ENCODE measurements around the gene LZTS3.
"Not testable (repeated sequence)": the region's sequence is repeated elsewhere in the genome, so short reads cannot be mapped to it uniquely, and the experiment has no call there.

The LZTS3 gene

DNA sequence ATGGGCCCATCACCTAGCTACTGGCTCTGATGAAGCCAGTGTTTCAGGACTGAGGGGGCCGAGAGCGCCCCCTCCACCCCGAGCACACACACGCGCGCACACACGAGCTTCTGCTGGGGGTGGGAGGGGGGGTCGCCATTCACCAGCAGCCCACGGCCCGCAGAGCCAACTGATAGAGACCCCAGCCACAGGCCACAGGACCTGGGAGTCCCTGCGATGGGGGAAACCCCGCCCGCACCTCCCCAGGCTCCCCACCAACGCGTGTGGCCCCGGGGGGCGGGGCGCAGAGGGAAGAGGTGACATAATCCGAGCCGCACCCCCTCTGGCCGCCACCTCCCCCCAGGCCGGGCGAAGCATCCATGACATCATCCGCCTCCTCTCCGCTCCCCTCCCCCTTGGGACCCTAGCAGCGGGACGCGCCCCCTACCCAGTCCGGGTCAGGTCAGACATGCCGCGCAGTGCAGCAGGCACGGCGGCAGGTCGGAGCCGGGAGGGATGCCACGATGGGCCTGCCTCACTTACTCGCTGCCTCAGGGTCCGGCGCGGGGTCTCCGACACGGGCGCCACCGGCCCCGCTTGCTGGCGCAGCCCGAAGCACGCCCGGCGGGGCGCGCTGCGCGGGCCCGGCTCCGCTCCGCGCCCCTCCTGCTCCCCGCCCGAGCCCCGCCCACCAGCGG lies at the start of gene LZTS3:
TSS of gene LZTS3 (minus strand) at position 617 of the 677 bp plus-strand sequence. CDS start 6,386 bp downstream, outside the sequence.
- TF ChIP-seq, protein P1, sequence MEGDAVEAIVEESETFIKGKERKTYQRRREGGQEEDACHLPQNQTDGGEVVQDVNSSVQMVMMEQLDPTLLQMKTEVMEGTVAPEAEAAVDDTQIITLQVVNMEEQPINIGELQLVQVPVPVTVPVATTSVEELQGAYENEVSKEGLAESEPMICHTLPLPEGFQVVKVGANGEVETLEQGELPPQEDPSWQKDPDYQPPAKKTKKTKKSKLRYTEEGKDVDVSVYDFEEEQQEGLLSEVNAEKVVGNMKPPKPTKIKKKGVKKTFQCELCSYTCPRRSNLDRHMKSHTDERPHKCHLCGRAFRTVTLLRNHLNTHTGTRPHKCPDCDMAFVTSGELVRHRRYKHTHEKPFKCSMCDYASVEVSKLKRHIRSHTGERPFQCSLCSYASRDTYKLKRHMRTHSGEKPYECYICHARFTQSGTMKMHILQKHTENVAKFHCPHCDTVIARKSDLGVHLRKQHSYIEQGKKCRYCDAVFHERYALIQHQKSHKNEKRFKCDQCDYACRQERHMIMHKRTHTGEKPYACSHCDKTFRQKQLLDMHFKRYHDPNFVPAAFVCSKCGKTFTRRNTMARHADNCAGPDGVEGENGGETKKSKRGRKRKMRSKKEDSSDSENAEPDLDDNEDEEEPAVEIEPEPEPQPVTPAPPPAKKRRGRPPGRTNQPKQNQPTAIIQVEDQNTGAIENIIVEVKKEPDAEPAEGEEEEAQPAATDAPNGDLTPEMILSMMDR (IDR thresholded peaks at IDR 0.05; ENCODE audit: insufficient read depth, low read length, poor library complexity, severe bottlenecking), result no peak
- no peak for TF ChIP-seq EZH2phosphoT487 (conservative IDR thresholded peaks at IDR 0.05; ENCODE audit: low read length)
- Histone ChIP-seq H2AFZ (ENCODE audit: low read depth, low read length, severe bottlenecking) (peak within 1 kb of the TSS; percentile 100), H3F3A (ENCODE audit: insufficient read depth) (peaks cover 13% of the 10 kb centered on the region; the same call in 1 of the 2 replicates), H3K9me2 (replicated peaks; ENCODE audit: insufficient read depth, low read length) (no peaks in the 10 kb centered on the region), H3K9me3 (ENCODE audit: insufficient read depth, low read length) (no peaks in the 10 kb centered on the region), H3K4me3 (ENCODE audit: insufficient read depth, low read length, poor library complexity, severe bottlenecking) (peak within 1 kb of the TSS; percentile 89), H4K20me1 (ENCODE audit: low read depth, low read length) (no peaks in the 10 kb centered on the region), H3K79me2 (ENCODE audit: insufficient read depth, low read length) (no peaks in the 10 kb centered on the region), H3K27ac (ENCODE audit: low read depth, low read length) (no peak within 1 kb of the TSS), H3K9ac (ENCODE audit: low read length) (peak within 1 kb of the TSS; percentile 65), H3K27me3 (ENCODE audit: low read length) (no peaks in the 10 kb centered on the region), H3K36me3 (ENCODE audit: low read length) (no peaks in the 10 kb centered on the region), H3K4me2 (ENCODE audit: low read depth, low read length, poor library complexity, severe bottlenecking) (peak within 1 kb of the TSS; percentile 98)

DNA sequence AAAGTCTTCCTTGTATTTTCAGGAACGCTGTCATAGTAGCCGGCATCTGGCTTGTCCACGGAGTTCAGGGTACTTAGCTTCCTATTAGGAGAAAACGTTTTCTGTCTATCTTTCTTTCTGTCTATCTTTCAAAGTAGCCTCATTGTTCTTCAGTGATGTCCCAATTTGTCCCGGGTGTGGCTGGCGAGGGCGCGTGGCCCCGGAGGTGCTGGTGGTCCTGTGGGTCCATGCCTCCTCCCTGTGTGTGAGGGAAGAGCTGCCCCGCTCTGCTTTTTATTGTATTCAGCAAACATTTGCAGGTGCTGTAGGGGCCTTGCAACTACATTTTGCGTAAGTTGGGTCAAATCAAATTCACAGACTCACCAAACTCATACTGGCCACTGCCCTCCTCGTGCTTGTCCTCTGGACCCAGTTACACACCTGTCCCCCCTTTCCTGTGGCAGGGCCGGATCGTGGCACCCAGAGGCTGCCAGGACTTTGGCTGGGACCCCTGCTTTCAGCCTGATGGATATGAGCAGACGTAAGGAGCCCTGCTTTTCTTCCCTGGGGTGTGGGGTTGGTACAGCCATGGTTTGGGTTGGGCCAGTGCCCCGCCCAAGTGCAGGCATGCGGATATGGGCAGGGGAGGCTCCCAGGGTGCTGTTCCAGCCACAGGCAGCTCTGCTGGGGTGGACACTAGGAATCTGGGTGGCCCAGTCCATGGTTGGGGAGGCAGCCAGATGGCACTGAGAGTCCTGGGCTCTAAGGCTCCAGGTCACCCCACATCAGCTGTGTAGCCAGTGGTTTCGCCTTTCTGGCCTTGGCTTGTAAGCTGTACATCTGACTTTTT lies 48.3 kb upstream of the LZTS3 start:
- Histone ChIP-seq H3K4me2 (ENCODE audit: low read depth, low read length, poor library complexity, severe bottlenecking) (no peak overlapping the region), H2AFZ (ENCODE audit: low read depth, low read length, severe bottlenecking) (no peak overlapping the region), H4K20me1 (ENCODE audit: low read depth, low read length) (no peaks in the 10 kb centered on the region), H3K27ac (ENCODE audit: low read depth, low read length) (no peak overlapping the region), H3K79me2 (ENCODE audit: insufficient read depth, low read length) (no peaks in the 10 kb centered on the region), H3K4me3 (ENCODE audit: insufficient read depth, low read length, poor library complexity, severe bottlenecking) (no peak overlapping the region), H3K36me3 (ENCODE audit: low read length) (no peaks in the 10 kb centered on the region), H3K9me3 (ENCODE audit: insufficient read depth, low read length) (no peaks in the 10 kb centered on the region), H3F3A (ENCODE audit: insufficient read depth) (peaks cover 4% of the 10 kb centered on the region; the same call in 1 of the 2 replicates), H3K27me3 (ENCODE audit: low read length) (no peaks in the 10 kb centered on the region), H3K9me2 (replicated peaks; ENCODE audit: insufficient read depth, low read length) (no peaks in the 10 kb centered on the region), H3K9ac (ENCODE audit: low read length) (no peak overlapping the region)
- TF ChIP-seq EZH2phosphoT487 (conservative IDR thresholded peaks at IDR 0.05; ENCODE audit: low read length), result no peak
- TF ChIP-seq, protein P1 (IDR thresholded peaks at IDR 0.05; ENCODE audit: insufficient read depth, low read length, poor library complexity, severe bottlenecking), result no peak

DNA sequence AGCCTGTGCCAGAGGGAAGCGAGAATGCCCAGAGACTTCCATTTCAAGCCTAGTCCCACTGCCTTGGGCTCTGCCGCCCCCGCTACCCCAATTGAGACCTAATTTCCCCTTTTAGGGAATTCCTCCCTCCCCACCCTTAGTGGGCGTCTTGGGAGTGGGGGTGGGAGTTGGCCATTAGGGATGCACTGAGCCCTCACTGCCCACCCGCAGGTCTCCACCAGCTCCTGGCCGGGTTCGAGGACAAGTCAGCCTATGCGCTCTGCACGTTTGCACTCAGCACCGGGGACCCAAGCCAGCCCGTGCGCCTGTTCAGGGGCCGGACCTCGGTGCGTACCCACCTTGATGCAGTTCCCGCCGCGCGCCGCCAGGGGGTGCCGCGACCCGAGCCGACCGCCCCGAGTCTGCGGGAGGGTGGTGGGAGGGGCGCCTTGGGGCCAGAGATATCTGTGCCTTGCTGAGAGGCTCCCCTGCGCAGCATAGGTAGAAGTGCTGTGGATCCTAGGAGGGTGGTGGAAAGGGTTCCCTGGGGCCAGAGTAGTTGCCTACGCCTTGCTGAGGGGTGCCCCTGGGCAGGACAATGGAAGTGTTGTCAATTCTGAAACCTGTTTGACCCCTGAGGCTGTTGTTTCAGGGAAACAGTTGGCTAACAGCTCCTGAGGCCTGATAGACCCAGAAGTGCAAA lies 45.1 kb upstream of the LZTS3 start:
- no peak overlapping the region for H3K4me2 ChIP-seq (ENCODE audit: low read depth, low read length, poor library complexity, severe bottlenecking)
- H3K27ac ChIP-seq (ENCODE audit: low read depth, low read length), result no peak overlapping the region

DNA sequence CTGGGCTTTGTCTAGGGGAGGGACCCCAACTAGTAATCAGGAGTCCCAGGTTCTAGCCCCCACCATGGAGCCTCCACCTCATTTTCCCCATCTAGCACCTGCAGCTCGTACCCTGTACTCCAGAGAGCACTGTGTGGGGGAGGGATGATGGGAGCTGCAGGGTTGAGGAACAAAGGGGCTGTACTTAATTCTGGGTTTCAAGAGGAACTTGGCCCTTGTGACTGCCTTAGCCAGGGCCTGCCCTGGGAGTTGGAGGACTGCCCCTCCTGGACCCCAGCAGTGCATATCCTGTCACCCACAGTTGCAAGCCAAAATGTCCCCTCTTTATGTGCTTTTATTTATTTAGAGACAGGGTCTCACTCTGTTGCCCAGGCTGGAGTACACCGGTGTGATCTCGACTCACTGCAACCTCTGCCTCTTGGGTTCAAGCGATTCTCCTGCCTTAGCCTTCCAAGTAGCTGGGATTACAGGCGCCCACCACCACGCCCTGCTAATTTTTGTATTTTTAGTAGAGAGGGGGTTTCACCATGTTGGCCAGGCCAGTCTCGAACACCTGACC lies 42.1 kb upstream of the LZTS3 start:
- not testable (repeated sequence) for H3K9ac ChIP-seq (ENCODE audit: low read length); H3K9me2 ChIP-seq (replicated peaks; ENCODE audit: insufficient read depth, low read length); H3K27me3 ChIP-seq (ENCODE audit: low read length); H3K4me2 ChIP-seq (ENCODE audit: low read depth, low read length, poor library complexity, severe bottlenecking); H3F3A ChIP-seq (ENCODE audit: insufficient read depth); H3K27ac ChIP-seq (ENCODE audit: low read depth, low read length); H3K9me3 ChIP-seq (ENCODE audit: insufficient read depth, low read length); H2AFZ ChIP-seq (ENCODE audit: low read depth, low read length, severe bottlenecking); H4K20me1 ChIP-seq (ENCODE audit: low read depth, low read length); H3K4me3 ChIP-seq (ENCODE audit: insufficient read depth, low read length, poor library complexity, severe bottlenecking); H3K36me3 ChIP-seq (ENCODE audit: low read length)
- peaks cover 26% of the 10 kb centered on the region for H3K79me2 ChIP-seq (ENCODE audit: insufficient read depth, low read length)

More for the DNA sequence above, 45.1 kb upstream of the LZTS3 start:
- Histone ChIP-seq H2AFZ (ENCODE audit: low read depth, low read length, severe bottlenecking) (no peak overlapping the region), H3K79me2 (ENCODE audit: insufficient read depth, low read length) (no peaks in the 10 kb centered on the region), H3K36me3 (ENCODE audit: low read length) (no peaks in the 10 kb centered on the region), H4K20me1 (ENCODE audit: low read depth, low read length) (no peaks in the 10 kb centered on the region), H3K27me3 (ENCODE audit: low read length) (no peaks in the 10 kb centered on the region), H3K9me2 (replicated peaks; ENCODE audit: insufficient read depth, low read length) (no peaks in the 10 kb centered on the region), H3F3A (ENCODE audit: insufficient read depth) (peaks cover 4% of the 10 kb centered on the region; the same call in 1 of the 2 replicates), H3K9me3 (ENCODE audit: insufficient read depth, low read length) (no peaks in the 10 kb centered on the region), H3K9ac (ENCODE audit: low read length) (no peak overlapping the region), H3K4me3 (ENCODE audit: insufficient read depth, low read length, poor library complexity, severe bottlenecking) (no peak overlapping the region)
- TF ChIP-seq EZH2phosphoT487 (conservative IDR thresholded peaks at IDR 0.05; ENCODE audit: low read length), result no peak
- TF ChIP-seq, protein P1 (IDR thresholded peaks at IDR 0.05; ENCODE audit: insufficient read depth, low read length, poor library complexity, severe bottlenecking), result peak; percentile 94

All from SU-DHL-6 (cell line).